KMS-11 (cell line): Measurements from ENCODE around the gene CCDC185.
"Not testable (repeated sequence)": the region's sequence is repeated elsewhere in the genome, so short reads cannot be mapped to it uniquely, and the experiment has no call there.

Experiments used
- H2AFZ ChIP-seq: fragments of 200-600 bp; sonication (generic); 2 replicates; pipeline ENCODE4 v1.6.1; 2016; ENCODE audit warnings: antibody characterized with exemption, mixed run types, low read depth
- H3K27ac ChIP-seq: fragments of 200-600 bp; sonication (generic); 2 replicates; pipeline ENCODE4 v1.6.1; 2016; ENCODE audit warnings: mild to moderate bottlenecking, mixed run types
- H3K27me3 ChIP-seq: fragments of 200-600 bp; sonication (generic); 2 replicates; pipeline ENCODE4 v1.6.1; 2017; ENCODE audit warnings: mild to moderate bottlenecking, low read depth, mixed run types, moderate library complexity; ENCODE audit not compliant: insufficient read depth
- H3K36me3 ChIP-seq: fragments of 200-600 bp; sonication (generic); 2 replicates; pipeline ENCODE4 v1.6.1; 2017; ENCODE audit warnings: mild to moderate bottlenecking, mixed run types; ENCODE audit not compliant: insufficient read depth
- H3K4me1 ChIP-seq: fragments of 200-600 bp; sonication (generic); 2 replicates; pipeline ENCODE4 v1.6.1; 2016; ENCODE audit warnings: mild to moderate bottlenecking, low read depth, mixed run types; ENCODE audit not compliant: poor library complexity, severe bottlenecking
- H3K4me2 ChIP-seq: fragments of 200-600 bp; sonication (generic); 2 replicates; pipeline ENCODE4 v1.7.0; 2016; ENCODE audit warnings: mild to moderate bottlenecking, mixed run types
- H3K4me3 ChIP-seq: fragments of 200-600 bp; sonication (generic); IDR thresholded peaks from 2 replicates; pipeline ENCODE4 v1.6.1; 2017; ENCODE audit warnings: low read depth, low read length, mixed read lengths; ENCODE audit not compliant: insufficient read depth
- H3K79me2 ChIP-seq: fragments of 200-600 bp; sonication (generic); 2 replicates; pipeline ENCODE4 v1.6.1; 2016; ENCODE audit warnings: low read depth, mixed run types; ENCODE audit not compliant: insufficient read depth
- H3K9ac ChIP-seq: fragments of 200-600 bp; sonication (generic); 2 replicates; pipeline ENCODE4 v1.6.1; 2016; ENCODE audit warnings: mild to moderate bottlenecking, mixed run types
- H4K20me1 ChIP-seq: fragments of 200-600 bp; sonication (generic); 2 replicates; pipeline ENCODE4 v1.6.1; 2016; ENCODE audit warnings: mild to moderate bottlenecking, mixed run types; ENCODE audit not compliant: insufficient read depth
- TF ChIP-seq, protein P1 (sequence below): fragments of 200-600 bp; sonication (generic); conservative IDR thresholded peaks from 2 replicates; pipeline ENCODE4 v1.6.1; 2017; ENCODE audit warnings: low read depth, mild to moderate bottlenecking, antibody characterized with exemption, low read length, moderate library complexity, mixed read lengths

The CCDC185 gene

DNA sequence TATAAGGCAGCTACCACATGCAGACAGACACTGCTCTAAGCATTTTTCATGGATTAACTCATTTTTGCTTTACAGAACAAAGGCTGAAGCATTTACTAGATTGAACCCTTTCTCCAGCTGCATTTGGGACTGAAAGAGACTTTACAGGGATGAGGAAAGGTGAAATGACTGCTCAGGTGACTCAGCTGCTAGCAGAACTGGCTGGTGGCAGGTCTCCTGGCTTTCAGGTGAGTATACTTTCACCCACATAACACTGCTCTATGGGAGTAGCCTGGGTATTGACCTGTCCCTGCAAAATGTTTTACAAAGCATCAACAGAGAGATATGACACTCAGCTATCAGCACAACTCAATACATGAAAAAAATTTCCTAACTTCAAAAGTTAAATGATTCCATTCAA is 2.6 kb upstream of the CCDC185 start:
- H3K27me3 ChIP-seq: no peaks in the 10 kb centered on the region
- H3K79me2 ChIP-seq: no peaks in the 10 kb centered on the region
- no peak overlapping the region for H3K4me3 ChIP-seq
- H4K20me1 ChIP-seq: no peaks in the 10 kb centered on the region
- no peaks in the 10 kb centered on the region for H3K36me3 ChIP-seq
- no peak overlapping the region for H2AFZ ChIP-seq
- no peak overlapping the region for H3K4me2 ChIP-seq
- TF ChIP-seq, protein P1, sequence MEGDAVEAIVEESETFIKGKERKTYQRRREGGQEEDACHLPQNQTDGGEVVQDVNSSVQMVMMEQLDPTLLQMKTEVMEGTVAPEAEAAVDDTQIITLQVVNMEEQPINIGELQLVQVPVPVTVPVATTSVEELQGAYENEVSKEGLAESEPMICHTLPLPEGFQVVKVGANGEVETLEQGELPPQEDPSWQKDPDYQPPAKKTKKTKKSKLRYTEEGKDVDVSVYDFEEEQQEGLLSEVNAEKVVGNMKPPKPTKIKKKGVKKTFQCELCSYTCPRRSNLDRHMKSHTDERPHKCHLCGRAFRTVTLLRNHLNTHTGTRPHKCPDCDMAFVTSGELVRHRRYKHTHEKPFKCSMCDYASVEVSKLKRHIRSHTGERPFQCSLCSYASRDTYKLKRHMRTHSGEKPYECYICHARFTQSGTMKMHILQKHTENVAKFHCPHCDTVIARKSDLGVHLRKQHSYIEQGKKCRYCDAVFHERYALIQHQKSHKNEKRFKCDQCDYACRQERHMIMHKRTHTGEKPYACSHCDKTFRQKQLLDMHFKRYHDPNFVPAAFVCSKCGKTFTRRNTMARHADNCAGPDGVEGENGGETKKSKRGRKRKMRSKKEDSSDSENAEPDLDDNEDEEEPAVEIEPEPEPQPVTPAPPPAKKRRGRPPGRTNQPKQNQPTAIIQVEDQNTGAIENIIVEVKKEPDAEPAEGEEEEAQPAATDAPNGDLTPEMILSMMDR: no peak
- no peak overlapping the region for H3K27ac ChIP-seq
- no peak overlapping the region for H3K9ac ChIP-seq
- H3K4me1 ChIP-seq: no peaks in the 10 kb centered on the region

DNA sequence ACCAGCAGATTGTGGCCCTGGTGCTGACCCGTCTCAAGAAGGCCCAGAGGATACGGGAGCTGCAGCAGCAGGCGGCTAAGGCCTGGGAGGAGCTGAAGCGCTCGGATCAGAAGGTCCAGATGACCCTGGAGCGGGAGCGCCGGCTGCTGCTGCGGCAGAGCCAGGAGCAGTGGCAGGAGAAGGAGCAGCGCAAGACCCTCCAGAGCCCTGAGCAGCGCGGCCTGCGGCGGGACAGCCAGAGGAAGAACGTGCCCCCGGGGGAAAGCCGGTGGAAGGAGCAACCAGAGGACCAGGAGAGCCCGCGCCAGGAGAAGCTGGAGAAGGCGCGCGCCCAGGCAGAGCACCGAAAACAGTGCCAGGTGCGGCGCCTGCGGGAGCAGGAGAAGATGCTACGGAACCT is 1.0 kb downstream of the CCDC185 start:
- Histone ChIP-seq H3K36me3 (no peaks in the 10 kb centered on the region), H2AFZ (no peak overlapping the region), H3K27me3 (no peaks in the 10 kb centered on the region), H4K20me1 (no peaks in the 10 kb centered on the region), H3K27ac (no peak overlapping the region), H3K4me3 (no peak overlapping the region), H3K9ac (no peak overlapping the region), H3K79me2 (no peaks in the 10 kb centered on the region), H3K4me1 (no peaks in the 10 kb centered on the region), H3K4me2 (no peak overlapping the region)
- TF ChIP-seq, protein P1: no peak

DNA sequence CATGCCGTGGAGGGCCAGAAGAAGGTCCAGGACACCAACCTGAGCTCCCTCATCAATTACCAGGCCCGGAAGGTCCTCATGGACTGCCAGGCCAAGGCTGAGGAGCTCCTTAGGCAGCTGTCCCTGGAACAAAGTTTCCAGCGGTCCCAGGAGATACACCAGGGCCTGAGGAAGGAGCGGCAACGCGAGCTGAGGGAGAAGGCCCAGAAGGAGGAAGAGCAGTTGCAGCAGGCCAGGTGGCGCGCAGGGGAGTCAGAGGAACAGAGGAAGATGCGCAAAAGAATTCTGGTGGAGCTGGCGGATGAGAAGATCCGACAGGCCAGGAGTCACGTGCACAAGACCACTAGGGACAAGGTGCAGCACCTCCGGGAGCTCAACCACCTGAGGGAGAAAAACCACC is 1.5 kb downstream of the CCDC185 start:
- Histone ChIP-seq H3K9ac (no peak overlapping the region), H3K4me3 (no peak overlapping the region), H4K20me1 (no peaks in the 10 kb centered on the region), H3K27me3 (no peaks in the 10 kb centered on the region), H3K36me3 (no peaks in the 10 kb centered on the region), H2AFZ (no peak overlapping the region), H3K79me2 (no peaks in the 10 kb centered on the region), H3K4me2 (no peak overlapping the region), H3K4me1 (no peaks in the 10 kb centered on the region), H3K27ac (no peak overlapping the region)
- TF ChIP-seq, protein P1: no peak

DNA sequence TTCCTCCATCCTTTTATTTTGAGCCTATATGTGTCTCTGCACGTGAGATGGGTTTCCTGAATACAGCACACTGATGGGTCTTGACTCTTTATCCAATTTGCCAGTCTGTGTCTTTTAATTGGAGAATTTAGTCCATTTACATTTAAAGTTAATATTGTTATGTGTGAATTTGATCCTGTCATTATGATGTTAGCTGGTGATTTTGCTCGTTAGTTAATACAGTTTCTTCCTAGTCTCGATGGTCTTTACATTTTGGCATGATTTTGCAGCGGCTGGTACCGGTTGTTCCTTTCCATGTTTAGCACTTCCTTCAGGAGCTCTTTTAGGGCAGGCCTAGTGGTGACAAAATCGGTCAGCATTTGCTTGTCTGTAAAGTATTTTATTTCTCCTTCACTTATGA is 6.2 kb downstream of the CCDC185 start:
- not testable (repeated sequence) for H3K79me2 ChIP-seq, H2AFZ ChIP-seq, H3K4me2 ChIP-seq, H3K27me3 ChIP-seq, H4K20me1 ChIP-seq, H3K27ac ChIP-seq, H3K36me3 ChIP-seq, H3K4me1 ChIP-seq, H3K4me3 ChIP-seq, H3K9ac ChIP-seq

DNA sequence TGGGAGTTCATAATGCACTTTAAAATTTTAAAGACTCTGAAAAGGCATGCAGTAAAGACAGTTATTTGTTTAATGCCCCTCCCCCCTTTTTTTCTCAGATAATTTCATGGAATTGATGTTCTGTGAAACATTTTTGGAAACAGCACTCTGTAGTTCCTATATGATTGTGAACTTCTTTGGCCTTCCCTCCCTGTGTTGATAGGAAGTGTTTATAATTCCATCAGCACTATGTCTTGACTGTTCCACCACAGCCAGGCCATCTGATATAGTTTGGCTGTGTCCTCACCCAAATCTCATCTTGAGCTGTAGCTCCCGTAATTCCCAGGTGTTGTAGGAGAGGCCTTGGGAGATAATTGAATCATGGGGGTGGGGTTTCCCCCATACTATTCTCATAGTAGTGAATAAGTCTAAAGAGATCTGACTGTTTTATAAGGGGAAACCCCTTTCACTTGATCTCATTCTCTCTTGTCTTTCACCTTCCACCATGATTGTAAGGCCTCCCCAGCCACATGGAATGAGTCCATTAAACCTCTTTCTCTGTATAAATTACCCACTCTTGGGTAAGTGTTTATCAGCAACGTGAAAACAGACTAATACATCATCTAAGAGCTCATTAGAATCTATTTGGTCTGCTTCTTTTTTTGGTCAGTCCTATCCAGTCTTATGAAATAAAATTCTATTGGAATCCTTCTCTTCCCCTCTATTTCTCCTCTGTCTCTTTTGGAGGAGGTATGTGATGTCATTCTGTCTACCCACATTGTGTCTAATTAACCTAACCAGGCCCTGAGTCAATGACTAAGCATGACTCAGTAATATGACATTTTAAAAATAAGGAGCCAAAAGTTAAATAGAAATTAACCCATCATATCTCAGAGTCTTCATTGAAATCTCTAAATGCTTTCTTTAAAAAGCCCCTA is 8.9 kb downstream of the CCDC185 start:
- H3K27ac ChIP-seq: no peak overlapping the region
- H3K9ac ChIP-seq: no peak overlapping the region
- no peaks in the 10 kb centered on the region for H3K36me3 ChIP-seq
- no peak overlapping the region for H3K4me2 ChIP-seq
- H3K4me3 ChIP-seq: no peak overlapping the region
- H3K79me2 ChIP-seq: no peaks in the 10 kb centered on the region
- no peaks in the 10 kb centered on the region for H3K27me3 ChIP-seq
- H3K4me1 ChIP-seq: no peaks in the 10 kb centered on the region
- H4K20me1 ChIP-seq: no peaks in the 10 kb centered on the region
- TF ChIP-seq, protein P1: no peak
- no peak overlapping the region for H2AFZ ChIP-seq
